ENCODE measurements around the gene KCNQ5.
"Not testable (repeated sequence)": the region's sequence is repeated elsewhere in the genome, so short reads cannot be mapped to it uniquely, and the experiment has no call there.

The KCNQ5 gene

GRCh38 chr6:72978808-72979207 is 356.9 kb downstream of the KCNQ5 start:
- H3K9ac ChIP-seq (ENCODE audit: low read length); H3K4me3 ChIP-seq (ENCODE audit: low read length); H3K9me3 ChIP-seq (ENCODE audit: control insufficient read depth, low read length); H3K27me3 ChIP-seq (ENCODE audit: control insufficient read depth, insufficient read depth, low read length); H3K4me1 ChIP-seq (ENCODE audit: control insufficient read depth, insufficient read depth, low read length); H3K36me3 ChIP-seq (ENCODE audit: control insufficient read depth, insufficient read depth, low read length): not testable (repeated sequence)

DNA sequence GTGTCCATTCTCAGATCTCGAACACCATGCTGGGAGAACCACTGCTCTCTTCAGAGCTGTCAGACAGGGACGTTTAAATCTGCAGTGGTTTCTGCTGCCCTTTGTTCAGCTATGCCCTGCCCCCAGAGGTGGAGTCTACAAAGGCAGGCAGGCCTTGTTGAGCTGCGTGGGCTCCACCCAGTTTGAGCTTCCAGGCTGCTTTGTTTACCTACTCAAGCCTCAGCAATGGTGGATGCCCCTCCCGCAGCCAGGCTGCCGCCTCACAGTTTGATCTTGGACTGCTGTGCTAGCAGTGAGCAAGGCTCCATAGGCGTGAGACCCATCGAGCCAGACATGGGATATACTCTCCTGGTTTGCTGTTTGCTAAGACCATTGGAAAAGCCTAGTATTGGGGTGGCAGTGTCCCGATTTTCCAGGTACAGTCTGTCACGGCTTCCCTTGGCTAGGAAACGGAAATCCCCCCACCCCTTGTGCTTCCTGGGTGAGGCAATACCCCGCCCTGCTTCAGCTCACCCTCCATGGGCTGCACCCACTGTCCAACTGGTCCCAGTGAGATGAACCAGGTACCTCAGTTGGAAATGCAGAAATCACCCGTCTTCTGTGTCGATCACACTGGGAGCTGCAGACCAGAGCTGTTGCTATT is 362.4 kb downstream of the KCNQ5 start:
- H3K4me1 ChIP-seq (ENCODE audit: control insufficient read depth, insufficient read depth, low read length); H3K36me3 ChIP-seq (ENCODE audit: control insufficient read depth, insufficient read depth, low read length); H3K9ac ChIP-seq (ENCODE audit: low read length); H3K27me3 ChIP-seq (ENCODE audit: control insufficient read depth, insufficient read depth, low read length); H3K4me3 ChIP-seq (ENCODE audit: low read length); H3K9me3 ChIP-seq (ENCODE audit: control insufficient read depth, low read length): not testable (repeated sequence)

DNA sequence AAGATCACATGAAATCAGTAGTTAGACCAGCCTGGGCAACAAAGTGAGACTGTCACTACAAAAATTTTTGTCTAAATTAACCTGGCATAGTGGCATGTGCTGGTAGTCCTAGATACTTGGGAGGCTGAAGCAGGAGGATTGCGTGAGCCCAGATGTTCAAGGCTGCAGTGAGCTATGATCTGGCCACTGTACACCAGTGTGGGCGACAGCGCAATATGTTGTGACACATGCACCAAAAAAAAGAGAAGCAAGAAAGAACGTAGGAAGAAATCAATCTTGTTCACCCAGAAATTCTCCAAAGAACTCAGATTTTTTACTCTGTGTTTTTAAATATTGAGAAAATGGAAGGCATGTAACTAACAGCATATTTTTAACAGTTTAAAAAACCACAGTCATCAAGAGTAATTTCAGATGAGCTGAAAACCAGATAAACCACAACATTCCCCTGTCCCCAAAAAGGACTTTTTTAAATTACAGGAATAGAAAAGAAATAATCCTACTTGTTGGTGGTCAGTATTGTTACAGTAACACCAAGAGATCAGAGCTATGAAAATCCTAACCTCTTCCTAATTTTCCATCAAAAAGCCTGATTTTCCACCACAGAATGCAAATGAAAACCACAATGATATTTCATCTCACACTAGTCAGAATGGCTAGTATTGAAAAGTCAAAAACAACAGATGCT is 363.3 kb downstream of the KCNQ5 start:
- H3K36me3 ChIP-seq (ENCODE audit: control insufficient read depth, insufficient read depth, low read length): no peaks in the 10 kb centered on the region
- H3K4me1 ChIP-seq (ENCODE audit: control insufficient read depth, insufficient read depth, low read length): peaks cover 4% of the 10 kb centered on the region
- no peak overlapping the region for H3K9ac ChIP-seq (ENCODE audit: low read length)
- no peak overlapping the region for H3K4me3 ChIP-seq (ENCODE audit: low read length)
- H3K9me3 ChIP-seq (ENCODE audit: control insufficient read depth, low read length): no peaks in the 10 kb centered on the region
- H3K27me3 ChIP-seq (ENCODE audit: control insufficient read depth, insufficient read depth, low read length): no peaks in the 10 kb centered on the region

GRCh38 chr6:72987301-72987700 is 365.4 kb downstream of the KCNQ5 start:
- H3K27me3 ChIP-seq (ENCODE audit: control insufficient read depth, insufficient read depth, low read length): no peaks in the 10 kb centered on the region

DNA sequence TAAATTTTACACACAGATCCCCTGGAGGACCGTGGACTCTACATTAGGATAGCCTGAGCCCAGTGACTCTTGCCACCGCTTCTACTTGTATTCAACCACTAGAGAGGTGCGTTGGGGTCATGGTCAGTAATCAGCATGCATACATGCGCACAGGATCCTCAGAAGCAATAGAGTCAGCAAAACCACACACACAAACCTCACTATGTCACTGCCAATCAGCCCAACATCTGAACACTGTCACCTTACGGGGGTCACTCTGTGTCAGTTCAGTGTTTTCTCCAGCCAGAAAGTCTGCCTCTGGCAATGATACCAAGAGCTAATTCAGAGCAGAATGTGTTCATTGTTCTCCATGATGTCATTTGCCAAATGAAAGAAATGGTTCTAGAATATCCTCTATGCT is 378.1 kb downstream of the KCNQ5 start:
- no peak overlapping the region for H3K9ac ChIP-seq (ENCODE audit: low read length)
- H3K4me1 ChIP-seq (ENCODE audit: control insufficient read depth, insufficient read depth, low read length): no peaks in the 10 kb centered on the region
- no peak overlapping the region for H3K4me3 ChIP-seq (ENCODE audit: low read length)
- no peaks in the 10 kb centered on the region for H3K36me3 ChIP-seq (ENCODE audit: control insufficient read depth, insufficient read depth, low read length)
- no peaks in the 10 kb centered on the region for H3K27me3 ChIP-seq (ENCODE audit: control insufficient read depth, insufficient read depth, low read length)
- no peaks in the 10 kb centered on the region for H3K9me3 ChIP-seq (ENCODE audit: control insufficient read depth, low read length)

More at GRCh38 chr6:72987301-72987700, 365.4 kb downstream of the KCNQ5 start:
- Histone ChIP-seq H3K9me3 (ENCODE audit: control insufficient read depth, low read length) (no peaks in the 10 kb centered on the region), H3K4me3 (ENCODE audit: low read length) (no peak overlapping the region), H3K4me1 (ENCODE audit: control insufficient read depth, insufficient read depth, low read length) (peaks cover 4% of the 10 kb centered on the region), H3K9ac (ENCODE audit: low read length) (no peak overlapping the region), H3K36me3 (ENCODE audit: control insufficient read depth, insufficient read depth, low read length) (no peaks in the 10 kb centered on the region)

DNA sequence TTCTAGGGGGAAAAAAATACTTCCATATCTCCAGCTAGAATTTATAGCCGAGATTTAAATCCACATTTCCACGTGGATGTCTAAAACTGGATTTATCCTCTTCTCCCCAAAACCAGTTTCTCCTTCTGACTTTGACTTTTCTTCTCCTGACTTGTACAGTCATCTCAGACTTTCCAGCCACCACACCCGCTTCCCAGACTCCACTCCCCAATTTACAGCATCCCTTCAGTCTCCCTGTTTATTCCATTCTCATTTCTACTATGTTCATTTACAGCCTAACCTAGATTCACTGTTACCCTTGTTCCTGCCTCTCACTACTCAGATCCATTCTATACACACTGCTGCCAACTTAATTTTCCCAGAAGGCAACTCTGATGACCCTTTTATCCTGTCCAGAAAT is 378.6 kb downstream of the KCNQ5 start:
- no peaks in the 10 kb centered on the region for H3K36me3 ChIP-seq (ENCODE audit: control insufficient read depth, insufficient read depth, low read length)
- no peak overlapping the region for H3K4me3 ChIP-seq (ENCODE audit: low read length)
- no peaks in the 10 kb centered on the region for H3K27me3 ChIP-seq (ENCODE audit: control insufficient read depth, insufficient read depth, low read length)
- no peaks in the 10 kb centered on the region for H3K4me1 ChIP-seq (ENCODE audit: control insufficient read depth, insufficient read depth, low read length)
- no peak overlapping the region for H3K9ac ChIP-seq (ENCODE audit: low read length)
- no peaks in the 10 kb centered on the region for H3K9me3 ChIP-seq (ENCODE audit: control insufficient read depth, low read length)

- no peaks in the 10 kb centered on the region for H3K9me3 ChIP-seq (ENCODE audit: control insufficient read depth, low read length)
These were observed 380.7 kb downstream of the KCNQ5 start for GRCh38 chr6:73002588-73002987.

GRCh38 chr6:73003302-73003701 is 381.4 kb downstream of the KCNQ5 start:
- no peak overlapping the region for H3K4me3 ChIP-seq (ENCODE audit: low read length)
- no peaks in the 10 kb centered on the region for H3K36me3 ChIP-seq (ENCODE audit: control insufficient read depth, insufficient read depth, low read length)
- no peak overlapping the region for H3K9ac ChIP-seq (ENCODE audit: low read length)
- no peaks in the 10 kb centered on the region for H3K27me3 ChIP-seq (ENCODE audit: control insufficient read depth, insufficient read depth, low read length)
- no peaks in the 10 kb centered on the region for H3K9me3 ChIP-seq (ENCODE audit: control insufficient read depth, low read length)
- no peaks in the 10 kb centered on the region for H3K4me1 ChIP-seq (ENCODE audit: control insufficient read depth, insufficient read depth, low read length)

More at GRCh38 chr6:73002588-73002987, 380.7 kb downstream of the KCNQ5 start:
- Histone ChIP-seq H3K36me3 (ENCODE audit: control insufficient read depth, insufficient read depth, low read length) (no peaks in the 10 kb centered on the region), H3K4me1 (ENCODE audit: control insufficient read depth, insufficient read depth, low read length) (no peaks in the 10 kb centered on the region), H3K27me3 (ENCODE audit: control insufficient read depth, insufficient read depth, low read length) (no peaks in the 10 kb centered on the region), H3K9ac (ENCODE audit: low read length) (no peak overlapping the region), H3K4me3 (ENCODE audit: low read length) (no peak overlapping the region)

- Histone ChIP-seq H3K36me3 (ENCODE audit: control insufficient read depth, insufficient read depth, low read length) (no peaks in the 10 kb centered on the region), H3K9ac (ENCODE audit: low read length) (no peak overlapping the region), H3K4me1 (ENCODE audit: control insufficient read depth, insufficient read depth, low read length) (no peaks in the 10 kb centered on the region), H3K4me3 (ENCODE audit: low read length) (no peak overlapping the region), H3K9me3 (ENCODE audit: control insufficient read depth, low read length) (no peaks in the 10 kb centered on the region), H3K27me3 (ENCODE audit: control insufficient read depth, insufficient read depth, low read length) (no peaks in the 10 kb centered on the region)
These were observed 382.4 kb downstream of the KCNQ5 start for GRCh38 chr6:73004231-73004630.

GRCh38 chr6:73004861-73005260 is 383.0 kb downstream of the KCNQ5 start:
- Histone ChIP-seq H3K27me3 (ENCODE audit: control insufficient read depth, insufficient read depth, low read length) (no peaks in the 10 kb centered on the region), H3K4me1 (ENCODE audit: control insufficient read depth, insufficient read depth, low read length) (no peaks in the 10 kb centered on the region), H3K9ac (ENCODE audit: low read length) (no peak overlapping the region), H3K4me3 (ENCODE audit: low read length) (no peak overlapping the region), H3K36me3 (ENCODE audit: control insufficient read depth, insufficient read depth, low read length) (no peaks in the 10 kb centered on the region), H3K9me3 (ENCODE audit: control insufficient read depth, low read length) (no peaks in the 10 kb centered on the region)

DNA sequence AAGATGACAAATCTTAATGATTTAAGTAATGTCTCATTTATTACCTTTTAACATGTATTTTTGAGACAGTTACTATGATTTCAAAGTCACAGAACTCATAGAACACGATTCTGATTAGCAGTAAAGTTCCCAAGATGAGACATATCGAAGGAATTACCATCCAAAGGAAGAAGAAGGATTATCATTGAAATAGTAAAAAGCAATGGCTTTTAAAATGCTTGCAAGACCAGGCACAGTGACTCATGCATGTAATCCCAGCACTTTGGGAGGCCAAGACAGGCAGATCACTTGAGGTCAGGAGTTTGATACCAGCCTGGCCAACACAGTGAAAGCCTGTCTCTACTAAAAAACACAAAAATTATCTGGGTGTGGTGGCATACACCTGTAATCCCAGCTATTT is 384.3 kb downstream of the KCNQ5 start:
- H3K4me1 ChIP-seq (ENCODE audit: control insufficient read depth, insufficient read depth, low read length): no peaks in the 10 kb centered on the region
- H3K4me3 ChIP-seq (ENCODE audit: low read length): no peak overlapping the region
- H3K9me3 ChIP-seq (ENCODE audit: control insufficient read depth, low read length): no peaks in the 10 kb centered on the region
- H3K36me3 ChIP-seq (ENCODE audit: control insufficient read depth, insufficient read depth, low read length): no peaks in the 10 kb centered on the region
- H3K9ac ChIP-seq (ENCODE audit: low read length): no peak overlapping the region
- no peaks in the 10 kb centered on the region for H3K27me3 ChIP-seq (ENCODE audit: control insufficient read depth, insufficient read depth, low read length)

DNA sequence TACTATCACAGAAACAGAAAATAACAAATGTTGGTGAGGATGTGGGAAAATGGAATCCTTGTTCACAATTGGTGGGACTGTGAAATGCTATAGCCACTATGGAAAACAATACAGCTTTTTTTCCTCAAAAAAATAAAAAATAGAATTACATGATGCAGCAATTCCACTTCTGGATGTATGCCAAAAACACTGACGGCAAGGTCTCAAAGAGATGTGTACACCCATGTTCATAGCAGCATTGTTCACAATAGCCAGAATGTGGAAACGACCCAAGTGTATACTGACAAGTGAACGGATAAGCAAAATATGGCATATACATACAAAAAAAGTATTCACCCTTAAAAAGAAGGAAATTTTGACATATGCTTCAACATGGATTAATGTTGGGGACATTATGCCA is 390.1 kb downstream of the KCNQ5 start:
- H3K9ac ChIP-seq (ENCODE audit: low read length): no peak overlapping the region
- H3K36me3 ChIP-seq (ENCODE audit: control insufficient read depth, insufficient read depth, low read length): no peaks in the 10 kb centered on the region

More for the DNA sequence above, 390.1 kb downstream of the KCNQ5 start:
- no peak overlapping the region for H3K4me3 ChIP-seq (ENCODE audit: low read length)
- H3K9me3 ChIP-seq (ENCODE audit: control insufficient read depth, low read length): no peaks in the 10 kb centered on the region
- no peaks in the 10 kb centered on the region for H3K27me3 ChIP-seq (ENCODE audit: control insufficient read depth, insufficient read depth, low read length)
- H3K4me1 ChIP-seq (ENCODE audit: control insufficient read depth, insufficient read depth, low read length): no peaks in the 10 kb centered on the region
